HG02943 (cell line): Measurements from ENCODE around the gene C1orf226.

Source experiments
- ATAC-seq: cut with Tn5 transposase; IDR thresholded peaks from one replicate; pipeline ENCODE4 v1.9.1; 2021; ENCODE audit warnings: mild to moderate bottlenecking, low read depth, moderate library complexity; ENCODE audit not compliant: unreplicated experiment

The C1orf226 gene

GRCh38 chr1:162383516-162383915 lies 2.0 kb downstream of the C1orf226 start:
- ATAC-seq: no peak

- no peak for ATAC-seq
These were observed 2.6 kb downstream of the C1orf226 start for GRCh38 chr1:162384116-162384515.

- ATAC-seq: no peak
These were observed 3.2 kb downstream of the C1orf226 start for GRCh38 chr1:162384601-162385279.

- no peak for ATAC-seq
These were observed 3.7 kb downstream of the C1orf226 start for GRCh38 chr1:162385280-162385623.

- no peak for ATAC-seq
These were observed 4.2 kb downstream of the C1orf226 start for GRCh38 chr1:162385702-162386101.

GRCh38 chr1:162386292-162387225 lies 5.0 kb downstream of the C1orf226 start:
- ATAC-seq: no peak

GRCh38 chr1:162387226-162388082 lies 5.9 kb downstream of the C1orf226 start:
- no peak for ATAC-seq

- no peak for ATAC-seq
These were observed 6.6 kb downstream of the C1orf226 start for GRCh38 chr1:162388083-162388594.

- ATAC-seq: no peak
These were observed 7.1 kb downstream of the C1orf226 start for GRCh38 chr1:162388615-162389014.

GRCh38 chr1:162389021-162389818 lies 7.7 kb downstream of the C1orf226 start:
- ATAC-seq: no peak

GRCh38 chr1:162389971-162390370 lies 8.4 kb downstream of the C1orf226 start:
- ATAC-seq: no peak

GRCh38 chr1:162390396-162391185 lies 9.1 kb downstream of the C1orf226 start:
- no peak for ATAC-seq

GRCh38 chr1:162391790-162392563 lies 10.4 kb downstream of the C1orf226 start:
- ATAC-seq: no peak

- no peak for ATAC-seq
These were observed 14.8 kb downstream of the C1orf226 start for GRCh38 chr1:162396201-162396906.

GRCh38 chr1:162397039-162397448 lies 15.5 kb downstream of the C1orf226 start:
- ATAC-seq: no peak

GRCh38 chr1:162397943-162398560 lies 16.5 kb downstream of the C1orf226 start:
- no peak for ATAC-seq

- no peak for ATAC-seq
These were observed 17.6 kb downstream of the C1orf226 start for GRCh38 chr1:162398999-162399580.
